ENCODE measurements around the gene TMEM63B.

TMEM63B gene

GRCh38 chr6:44182911-44183390 is 55.6 kb downstream of the TMEM63B start:
- no peak for TF ChIP-seq POLR2AphosphoS5 (IDR thresholded peaks at IDR 0.05; ENCODE audit: low read depth, low read length)
- TF ChIP-seq TAF1 (IDR thresholded peaks at IDR 0.05; ENCODE audit: borderline replicate concordance, insufficient read depth, low read length), result no peak
- TF ChIP-seq FOXP2 (optimal IDR thresholded peaks at IDR 0.05; ENCODE audit: borderline replicate concordance, extremely low read depth, extremely low read length, insufficient read depth), result no peak
- TF ChIP-seq REST (IDR thresholded peaks at IDR 0.05; ENCODE audit: insufficient read depth in 1 of 2, low read depth in 2 of 2, low read length in 2 of 2), result no peak
- TF ChIP-seq SIN3A (IDR thresholded peaks at IDR 0.05; ENCODE audit: borderline replicate concordance, insufficient read depth, low read length), result no peak

GRCh38 chr6:44183783-44184182 is 56.4 kb downstream of the TMEM63B start:
- TF ChIP-seq REST (IDR thresholded peaks at IDR 0.05; ENCODE audit: insufficient read depth in 1 of 2, low read depth in 2 of 2, low read length in 2 of 2) (no peak), TAF1 (IDR thresholded peaks at IDR 0.05; ENCODE audit: borderline replicate concordance, insufficient read depth, low read length) (no peak), FOXP2 (optimal IDR thresholded peaks at IDR 0.05; ENCODE audit: borderline replicate concordance, extremely low read depth, extremely low read length, insufficient read depth) (no peak), SIN3A (IDR thresholded peaks at IDR 0.05; ENCODE audit: borderline replicate concordance, insufficient read depth, low read length) (no peak), POLR2AphosphoS5 (IDR thresholded peaks at IDR 0.05; ENCODE audit: low read depth, low read length) (no peak)

GRCh38 chr6:44185953-44186634 is 58.7 kb downstream of the TMEM63B start:
- no peak for TF ChIP-seq FOXP2 (optimal IDR thresholded peaks at IDR 0.05; ENCODE audit: borderline replicate concordance, extremely low read depth, extremely low read length, insufficient read depth)
- no peak for TF ChIP-seq SIN3A (IDR thresholded peaks at IDR 0.05; ENCODE audit: borderline replicate concordance, insufficient read depth, low read length)
- TF ChIP-seq REST (IDR thresholded peaks at IDR 0.05; ENCODE audit: insufficient read depth in 1 of 2, low read depth in 2 of 2, low read length in 2 of 2), result no peak
- TF ChIP-seq TAF1 (IDR thresholded peaks at IDR 0.05; ENCODE audit: borderline replicate concordance, insufficient read depth, low read length), result no peak
- no peak for TF ChIP-seq POLR2AphosphoS5 (IDR thresholded peaks at IDR 0.05; ENCODE audit: low read depth, low read length)

GRCh38 chr6:44186635-44187025 is 59.3 kb downstream of the TMEM63B start:
- TF ChIP-seq POLR2AphosphoS5 (IDR thresholded peaks at IDR 0.05; ENCODE audit: low read depth, low read length) (no peak), TAF1 (IDR thresholded peaks at IDR 0.05; ENCODE audit: borderline replicate concordance, insufficient read depth, low read length) (no peak), REST (IDR thresholded peaks at IDR 0.05; ENCODE audit: insufficient read depth in 1 of 2, low read depth in 2 of 2, low read length in 2 of 2) (no peak), FOXP2 (optimal IDR thresholded peaks at IDR 0.05; ENCODE audit: borderline replicate concordance, extremely low read depth, extremely low read length, insufficient read depth) (no peak), SIN3A (IDR thresholded peaks at IDR 0.05; ENCODE audit: borderline replicate concordance, insufficient read depth, low read length) (no peak)
